Activated naive CD4-positive, alpha-beta T cell treated with anti-CD3 and anti-CD28 coated beads for 36 hours (primary cell): ENCODE results near the gene MRPL11. TPM values are rescaled to one million over a fixed set of nuclear protein-coding genes. Genes with fewer than 3 reads are reported as not detected.

Experiments
- CTCF ChIA-PET: fragments of 350-600 bp; sonication (Branson Sonifier 250); formaldehyde crosslinking; loops from one replicate; lab custom pipeline; 2021; ENCODE audit warnings: antibody characterized with exemption; lab: Charles Lee
- DNase-seq: peaks from one replicate; pipeline ENCODE4 v3.0.0-alpha.2; 2020
- H3K27ac Mint-ChIP-seq: one replicate; pipeline ENCODE4 v1.8.0; 2021; ENCODE audit warnings: mild to moderate bottlenecking, mixed read lengths
- H3K27me3 Mint-ChIP-seq: one replicate; pipeline ENCODE4 v1.8.0; 2021; ENCODE audit warnings: low read depth, mixed read lengths
- H3K36me3 Mint-ChIP-seq: one replicate; pipeline ENCODE4 v1.8.0; 2021; ENCODE audit warnings: low read depth, mixed read lengths
- H3K4me1 Mint-ChIP-seq: one replicate; pipeline ENCODE4 v1.8.0; 2021; ENCODE audit warnings: low read depth, mixed read lengths
- H3K4me3 Mint-ChIP-seq: one replicate; pipeline ENCODE4 v1.8.0; 2021; ENCODE audit warnings: mild to moderate bottlenecking, moderate library complexity, mixed read lengths
- H3K9me3 Mint-ChIP-seq: one replicate; pipeline ENCODE4 v1.8.0; 2021; ENCODE audit warnings: mixed read lengths
- intact Hi-C: fragments of 100-400 bp; cut with micrococcal nuclease; formaldehyde crosslinking; loops from one replicate; pipeline ENCODE4 v1.15.1; 2023
- total RNA-seq, 2 experiments: library from RNA; stranded (reverse); gene quantifications; one replicate each; pipeline ENCODE4 v1.2.3, GENCODE V29; 2021

The MRPL11 gene
- 100 to 1,000 TPM; 143 to 144 TPM for total RNA-seq

- Mint-ChIP-seq H3K27me3 (no peaks in the 10 kb centered on the region), H3K27ac (peak within 1 kb of the TSS; percentile 99), H3K4me3 (peak within 1 kb of the TSS; percentile 89), H3K4me1 (peaks cover 12% of the 10 kb centered on the region), H3K9me3 (peaks cover 11% of the 10 kb centered on the region), H3K36me3 (peaks cover 13% of the 10 kb centered on the region)
- intact Hi-C loops: loop anchor here (1.0 to 5.0 kb wide), 9 partner anchors 20 to 240 kb away; partner anchors contain the start of genes ACTN3, B4GAT1, BRMS1 and DPP3
- CTCF ChIA-PET: interaction anchor here (0.6 to 2.9 kb wide), 24 partner anchors 8 to 210 kb away, joined by 3 to 12 read pairs (median 5); partner anchors contain the start of genes ACTN3 and DPP3
- peak; percentile 95 for DNase-seq
Measured at GRCh38 chr11:66438504-66439466, at the start of gene MRPL11. MRPL11 (minus strand) TSS chr11:66438848; CDS start chr11:66438754, 94 bp downstream.

- Mint-ChIP-seq H3K4me1 (peaks cover 16% of the 10 kb centered on the region), H3K36me3 (peaks cover 10% of the 10 kb centered on the region), H3K4me3 (no peak overlapping the region), H3K27me3 (no peaks in the 10 kb centered on the region), H3K27ac (no peak overlapping the region), H3K9me3 (no peaks in the 10 kb centered on the region)
- CTCF ChIA-PET: no interaction called here
- intact Hi-C loops: no loop called here
- no peak for DNase-seq
Measured at GRCh38 chr11:66484806-66485380, 46.2 kb upstream of the MRPL11 start.

- Mint-ChIP-seq H3K27ac (peak within 1 kb of the TSS; percentile 84), H3K9me3 (no peaks in the 10 kb centered on the region), H3K4me3 (peak within 1 kb of the TSS; percentile 89), H3K36me3 (peaks cover 3% of the 10 kb centered on the region), H3K4me1 (peaks cover 25% of the 10 kb centered on the region), H3K27me3 (no peaks in the 10 kb centered on the region)
- CTCF ChIA-PET: interaction anchor here (0.5 to 1.6 kb wide), 8 partner anchors 11 to 542 kb away, joined by 3 to 6 read pairs (median 4); partner anchors contain the start of genes MRPL11 and NPAS4
- intact Hi-C loops: loop anchor here (1.0 to 2.0 kb wide), 6 partner anchors 14 to 478 kb away; partner anchors contain the start of genes PC, PELI3, RBM4 and YIF1A
- DNase-seq: peak; percentile 97
Measured at GRCh38 chr11:66480117-66480938, 41.7 kb upstream of the MRPL11 start, which contains the start of gene DPP3. DPP3 (plus strand) TSS chr11:66480434; CDS start chr11:66482201, 1,767 bp downstream.

GRCh38 chr11:66479394-66480116, 40.9 kb upstream of the MRPL11 start:
- DNase-seq: no peak
- CTCF ChIA-PET: interaction anchor here (0.5 to 1.9 kb wide), 10 partner anchors 10 to 542 kb away, joined by 3 to 16 read pairs (median 5); partner anchors contain the start of genes MRPL11, NPAS4 and PELI3
- intact Hi-C loops: loop anchor here (1.0 to 2.0 kb wide), 7 partner anchors 13 to 479 kb away; partner anchors contain the start of genes PC, PELI3, RBM4 and YIF1A
- no peaks in the 10 kb centered on the region for H3K9me3 Mint-ChIP-seq
- H3K27ac Mint-ChIP-seq: peak overlapping the region; percentile 71
- peaks cover 3% of the 10 kb centered on the region for H3K36me3 Mint-ChIP-seq
- peaks cover 25% of the 10 kb centered on the region for H3K4me1 Mint-ChIP-seq
- no peaks in the 10 kb centered on the region for H3K27me3 Mint-ChIP-seq
- peak overlapping the region; percentile 89 for H3K4me3 Mint-ChIP-seq

- peak; percentile 42 for DNase-seq
- CTCF ChIA-PET: interaction anchor here (1.2 to 1.9 kb wide), 5 partner anchors 11 to 200 kb away, joined by 3 to 16 read pairs (median 6); partner anchors contain the start of genes MRPL11, NPAS4 and PELI3
- H3K4me3 Mint-ChIP-seq: peak overlapping the region; percentile 89
- peaks cover 25% of the 10 kb centered on the region for H3K4me1 Mint-ChIP-seq
- no peaks in the 10 kb centered on the region for H3K27me3 Mint-ChIP-seq
- intact Hi-C loops: loop anchor here (1.0 kb wide), 1 partner anchor 71 kb away; no protein-coding TSS in a partner anchor
- no peaks in the 10 kb centered on the region for H3K9me3 Mint-ChIP-seq
- H3K27ac Mint-ChIP-seq: peak overlapping the region; percentile 71
- peaks cover 3% of the 10 kb centered on the region for H3K36me3 Mint-ChIP-seq
Measured at GRCh38 chr11:66478729-66479393, 40.2 kb upstream of the MRPL11 start.

GRCh38 chr11:66477263-66478201, 38.9 kb upstream of the MRPL11 start:
- Mint-ChIP-seq H3K27me3 (no peaks in the 10 kb centered on the region), H3K9me3 (no peaks in the 10 kb centered on the region), H3K4me3 (no peak overlapping the region), H3K4me1 (peaks cover 21% of the 10 kb centered on the region), H3K27ac (peak overlapping the region; percentile 51), H3K36me3 (peaks cover 3% of the 10 kb centered on the region)
- CTCF ChIA-PET: interaction anchor here (0.6 to 1.9 kb wide), 2 partner anchors 10 to 106 kb away, joined by 4 to 16 read pairs; partner anchors contain the start of gene PELI3
- intact Hi-C loops: no loop called here
- no peak for DNase-seq

- no peaks in the 10 kb centered on the region for H3K36me3 Mint-ChIP-seq
- H3K27ac Mint-ChIP-seq: no peak overlapping the region
- DNase-seq: no peak
- no peak overlapping the region for H3K4me3 Mint-ChIP-seq
- H3K27me3 Mint-ChIP-seq: no peaks in the 10 kb centered on the region
- CTCF ChIA-PET: no interaction called here
- no peaks in the 10 kb centered on the region for H3K9me3 Mint-ChIP-seq
- intact Hi-C loops: no loop called here
- peaks cover 17% of the 10 kb centered on the region for H3K4me1 Mint-ChIP-seq
Measured at GRCh38 chr11:66476841-66477251, 38.2 kb upstream of the MRPL11 start.

GRCh38 chr11:66476173-66476840, 37.7 kb upstream of the MRPL11 start:
- Mint-ChIP-seq H3K36me3 (no peaks in the 10 kb centered on the region), H3K4me3 (no peak overlapping the region), H3K27me3 (no peaks in the 10 kb centered on the region), H3K27ac (no peak overlapping the region), H3K4me1 (peaks cover 15% of the 10 kb centered on the region), H3K9me3 (no peaks in the 10 kb centered on the region)
- intact Hi-C loops: no loop called here
- CTCF ChIA-PET: no interaction called here
- no peak for DNase-seq

- no peaks in the 10 kb centered on the region for H3K9me3 Mint-ChIP-seq
- DNase-seq: no peak
- intact Hi-C loops: no loop called here
- H3K27ac Mint-ChIP-seq: no peak overlapping the region
- H3K36me3 Mint-ChIP-seq: no peaks in the 10 kb centered on the region
- peaks cover 9% of the 10 kb centered on the region for H3K4me1 Mint-ChIP-seq
- no peaks in the 10 kb centered on the region for H3K27me3 Mint-ChIP-seq
- H3K4me3 Mint-ChIP-seq: no peak overlapping the region
- CTCF ChIA-PET: no interaction called here
Measured at GRCh38 chr11:66475349-66476172, 36.9 kb upstream of the MRPL11 start.
